Fibroblast of lung (primary cell): ENCODE measurements around the gene BATF3.

ENCODE experiments used
- EZH2 ChIP-seq: IDR thresholded peaks from 2 replicates; pipeline ENCODE4 v1.5.1; 2012; ENCODE audit warnings: low read length, control low read depth, mild to moderate bottlenecking; ENCODE audit errors: missing control alignments
- TF ChIP-seq, protein P1 (sequence below), 2 donors: IDR thresholded peaks in 1 of 2; conservative IDR thresholded peaks in 1 of 2; 1 replicate in 1 of 2; 2 replicates in 1 of 2; pipeline ENCODE4 v1.5.1; 2011 to 2012; ENCODE audit warnings: low read length in 2 of 2, control low read depth in 1 of 2, inconsistent platforms in 1 of 2, low read depth in 1 of 2, mild to moderate bottlenecking in 1 of 2

DNA sequence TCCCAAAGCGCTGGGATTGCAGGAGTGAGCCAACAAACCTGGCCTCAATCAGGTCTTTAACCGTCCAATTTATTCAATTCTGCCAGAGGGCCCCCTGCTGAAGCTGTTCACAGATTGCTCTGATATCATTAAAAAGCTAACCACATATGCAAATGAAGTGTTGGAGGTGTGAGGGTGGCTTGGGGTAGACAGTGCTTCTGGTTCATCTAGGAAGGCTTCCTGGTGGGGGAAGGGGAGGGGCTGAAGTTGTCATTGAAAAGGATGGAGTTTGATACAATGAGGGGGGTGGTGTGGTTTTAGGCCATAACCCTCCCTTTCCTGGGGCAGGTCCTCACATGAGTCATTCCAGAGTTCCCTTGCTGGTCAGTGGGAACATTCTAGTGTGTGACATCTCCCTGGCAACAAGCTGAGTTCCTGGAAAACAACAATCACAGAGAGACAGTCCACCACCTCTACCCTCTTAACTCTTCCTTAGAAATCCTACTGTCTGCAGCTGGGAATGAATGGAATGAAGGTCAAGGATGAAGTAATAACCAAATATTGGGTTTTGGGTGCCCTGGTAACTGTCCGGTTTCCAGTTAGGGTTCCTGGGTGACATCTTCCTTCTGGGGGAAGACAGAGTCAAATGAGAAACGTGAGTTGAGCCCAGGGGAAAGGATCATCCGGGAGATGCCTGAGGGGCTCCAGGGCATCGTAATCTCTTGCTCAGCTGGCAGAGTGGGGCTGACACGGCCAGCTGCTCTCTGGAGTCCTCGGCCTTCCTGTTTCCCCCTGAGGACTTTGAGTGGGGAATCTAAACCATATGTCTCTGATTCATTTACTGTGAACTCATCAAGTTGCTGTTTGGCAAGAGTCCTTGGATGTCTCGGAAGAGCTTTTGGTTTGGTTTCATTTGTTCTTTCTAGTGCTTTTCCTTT, 32.2 kb downstream of the BATF3 start:
- TF ChIP-seq, protein P1, sequence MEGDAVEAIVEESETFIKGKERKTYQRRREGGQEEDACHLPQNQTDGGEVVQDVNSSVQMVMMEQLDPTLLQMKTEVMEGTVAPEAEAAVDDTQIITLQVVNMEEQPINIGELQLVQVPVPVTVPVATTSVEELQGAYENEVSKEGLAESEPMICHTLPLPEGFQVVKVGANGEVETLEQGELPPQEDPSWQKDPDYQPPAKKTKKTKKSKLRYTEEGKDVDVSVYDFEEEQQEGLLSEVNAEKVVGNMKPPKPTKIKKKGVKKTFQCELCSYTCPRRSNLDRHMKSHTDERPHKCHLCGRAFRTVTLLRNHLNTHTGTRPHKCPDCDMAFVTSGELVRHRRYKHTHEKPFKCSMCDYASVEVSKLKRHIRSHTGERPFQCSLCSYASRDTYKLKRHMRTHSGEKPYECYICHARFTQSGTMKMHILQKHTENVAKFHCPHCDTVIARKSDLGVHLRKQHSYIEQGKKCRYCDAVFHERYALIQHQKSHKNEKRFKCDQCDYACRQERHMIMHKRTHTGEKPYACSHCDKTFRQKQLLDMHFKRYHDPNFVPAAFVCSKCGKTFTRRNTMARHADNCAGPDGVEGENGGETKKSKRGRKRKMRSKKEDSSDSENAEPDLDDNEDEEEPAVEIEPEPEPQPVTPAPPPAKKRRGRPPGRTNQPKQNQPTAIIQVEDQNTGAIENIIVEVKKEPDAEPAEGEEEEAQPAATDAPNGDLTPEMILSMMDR (conservative IDR thresholded peaks at IDR 0.05 in 1 of 2, IDR thresholded peaks at IDR 0.05 in 1 of 2; ENCODE audit: low read depth in 1 of 2, low read length in 2 of 2) = no peak
- TF ChIP-seq EZH2 = no peak
